ENCODE results near the gene ILK.

ILK gene

GRCh38 chr11:6586434-6587359, 16.9 kb upstream of the ILK start:
- Mint-ChIP-seq H3K27me3 (no peaks in the 10 kb centered on the region), H3K27ac (no peak overlapping the region), H3K9me3 (peaks cover 25% of the 10 kb centered on the region), H3K36me3 (peaks cover 38% of the 10 kb centered on the region), H3K4me3 (no peak overlapping the region), H3K4me1 (no peaks in the 10 kb centered on the region)
- no peak for DNase-seq
- CTCF ChIA-PET = interaction anchor here (0.8 to 1.1 kb wide), 2 partner anchors 10 to 97 kb away, joined by 3 read pairs; partner anchors contain the start of gene MRPL17

- no peaks in the 10 kb centered on the region for H3K27me3 Mint-ChIP-seq
- no peak for DNase-seq
- no peak overlapping the region for H3K27ac Mint-ChIP-seq
- H3K9me3 Mint-ChIP-seq = peaks cover 21% of the 10 kb centered on the region
- CTCF ChIA-PET = interaction anchor here (0.8 to 1.1 kb wide), 2 partner anchors 10 to 96 kb away, joined by 3 read pairs; partner anchors contain the start of gene MRPL17
- H3K36me3 Mint-ChIP-seq = peaks cover 40% of the 10 kb centered on the region
- H3K4me1 Mint-ChIP-seq = no peaks in the 10 kb centered on the region
- H3K4me3 Mint-ChIP-seq = no peak overlapping the region
Measured at GRCh38 chr11:6587360-6587953, 16.1 kb upstream of the ILK start.

GRCh38 chr11:6588018-6588417, 15.6 kb upstream of the ILK start:
- DNase-seq = no peak
- CTCF ChIA-PET = no interaction called here
- peaks cover 36% of the 10 kb centered on the region for H3K36me3 Mint-ChIP-seq

GRCh38 chr11:6594142-6594768, 9.3 kb upstream of the ILK start:
- Mint-ChIP-seq H3K9me3 (no peaks in the 10 kb centered on the region), H3K4me3 (no peak overlapping the region), H3K27me3 (no peaks in the 10 kb centered on the region), H3K36me3 (peaks cover 43% of the 10 kb centered on the region), H3K4me1 (peaks cover 12% of the 10 kb centered on the region), H3K27ac (no peak overlapping the region)
- DNase-seq = no peak
- CTCF ChIA-PET = interaction anchor here (1.1 to 2.4 kb wide), 4 partner anchors 10 to 113 kb away, joined by 3 to 9 read pairs (median 4); partner anchors contain the start of genes ARFIP2, MRPL17 and TIMM10B

More at GRCh38 chr11:6588018-6588417, 15.6 kb upstream of the ILK start:
- no peaks in the 10 kb centered on the region for H3K27me3 Mint-ChIP-seq
- peaks cover 18% of the 10 kb centered on the region for H3K9me3 Mint-ChIP-seq
- no peak overlapping the region for H3K27ac Mint-ChIP-seq
- H3K4me3 Mint-ChIP-seq = no peak overlapping the region
- H3K4me1 Mint-ChIP-seq = no peaks in the 10 kb centered on the region

GRCh38 chr11:6596239-6596877, 7.2 kb upstream of the ILK start:
- peaks cover 12% of the 10 kb centered on the region for H3K4me1 Mint-ChIP-seq
- DNase-seq = no peak
- H3K4me3 Mint-ChIP-seq = no peak overlapping the region
- peaks cover 46% of the 10 kb centered on the region for H3K36me3 Mint-ChIP-seq
- H3K27ac Mint-ChIP-seq = no peak overlapping the region
- no peaks in the 10 kb centered on the region for H3K27me3 Mint-ChIP-seq
- no peaks in the 10 kb centered on the region for H3K9me3 Mint-ChIP-seq
- CTCF ChIA-PET = interaction anchor here (0.8 to 2.0 kb wide), 3 partner anchors 9 to 65 kb away, joined by 3 to 6 read pairs (median 3); no protein-coding TSS in a partner anchor

- Mint-ChIP-seq H3K27ac (no peak overlapping the region), H3K9me3 (no peaks in the 10 kb centered on the region), H3K27me3 (no peaks in the 10 kb centered on the region), H3K36me3 (peaks cover 42% of the 10 kb centered on the region), H3K4me3 (no peak overlapping the region), H3K4me1 (peaks cover 10% of the 10 kb centered on the region)
- CTCF ChIA-PET = interaction anchor here (1.0 kb wide), 1 partner anchor 85 kb away, joined by 4 read pairs; the partner anchor contains the start of gene MRPL17
- no peak for DNase-seq
Measured at GRCh38 chr11:6598555-6598954, 5.0 kb upstream of the ILK start.

- CTCF ChIA-PET = interaction anchor here (1.0 kb wide), 1 partner anchor 84 kb away, joined by 4 read pairs; the partner anchor contains the start of gene MRPL17
- peaks cover 2% of the 10 kb centered on the region for H3K4me1 Mint-ChIP-seq
- H3K27ac Mint-ChIP-seq = no peak overlapping the region
- H3K9me3 Mint-ChIP-seq = no peaks in the 10 kb centered on the region
- H3K4me3 Mint-ChIP-seq = no peak overlapping the region
- H3K36me3 Mint-ChIP-seq = peaks cover 37% of the 10 kb centered on the region
- DNase-seq = peak; percentile 4
- H3K27me3 Mint-ChIP-seq = no peaks in the 10 kb centered on the region
Measured at GRCh38 chr11:6599449-6599848, 4.1 kb upstream of the ILK start.

- Mint-ChIP-seq H3K4me1 (no peaks in the 10 kb centered on the region), H3K36me3 (peaks cover 34% of the 10 kb centered on the region), H3K27me3 (no peaks in the 10 kb centered on the region), H3K27ac (no peak overlapping the region), H3K9me3 (no peaks in the 10 kb centered on the region), H3K4me3 (no peak overlapping the region)
- DNase-seq = peak; percentile 14
- CTCF ChIA-PET = no interaction called here
Measured at GRCh38 chr11:6599881-6600390, 3.6 kb upstream of the ILK start.

GRCh38 chr11:6601041-6601461, 2.5 kb upstream of the ILK start:
- DNase-seq = peak; percentile 16
- no peaks in the 10 kb centered on the region for H3K9me3 Mint-ChIP-seq
- H3K27me3 Mint-ChIP-seq = no peaks in the 10 kb centered on the region
- CTCF ChIA-PET = no interaction called here
- H3K4me3 Mint-ChIP-seq = no peak overlapping the region
- peaks cover 32% of the 10 kb centered on the region for H3K36me3 Mint-ChIP-seq
- H3K27ac Mint-ChIP-seq = no peak overlapping the region
- H3K4me1 Mint-ChIP-seq = no peaks in the 10 kb centered on the region

- Mint-ChIP-seq H3K36me3 (peaks cover 36% of the 10 kb centered on the region), H3K27ac (no peak overlapping the region), H3K4me1 (no peaks in the 10 kb centered on the region), H3K9me3 (no peaks in the 10 kb centered on the region), H3K4me3 (no peak overlapping the region), H3K27me3 (no peaks in the 10 kb centered on the region)
- CTCF ChIA-PET = interaction anchor here (1.2 to 7.2 kb wide), 3 partner anchors 70 to 223 kb away, joined by 3 to 66 read pairs (median 19); partner anchors contain the start of gene MRPL17
- DNase-seq = peak; percentile 14
Measured at GRCh38 chr11:6602096-6602940, 1.3 kb upstream of the ILK start.

- peak; percentile 72 for DNase-seq
- Mint-ChIP-seq H3K4me1 (no peaks in the 10 kb centered on the region), H3K27ac (no peak overlapping the region), H3K27me3 (no peaks in the 10 kb centered on the region), H3K9me3 (no peaks in the 10 kb centered on the region), H3K36me3 (peaks cover 42% of the 10 kb centered on the region), H3K4me3 (no peak overlapping the region)
- CTCF ChIA-PET = interaction anchor here (0.8 to 7.2 kb wide), 20 partner anchors 9 to 225 kb away, joined by 3 to 66 read pairs (median 4); partner anchors contain the start of genes MRPL17, TAF10 and TPP1
Measured at GRCh38 chr11:6604081-6604626, 580 bp downstream of the ILK start.

- CTCF ChIA-PET = interaction anchor here (0.8 to 7.2 kb wide), 18 partner anchors 8 to 226 kb away, joined by 3 to 66 read pairs (median 4); partner anchors contain the start of genes MRPL17, TAF10 and TPP1
- no peaks in the 10 kb centered on the region for H3K27me3 Mint-ChIP-seq
- peak; percentile 9 for DNase-seq
- no peak overlapping the region for H3K27ac Mint-ChIP-seq
- H3K4me3 Mint-ChIP-seq = no peak overlapping the region
- H3K4me1 Mint-ChIP-seq = peaks cover 5% of the 10 kb centered on the region
- no peaks in the 10 kb centered on the region for H3K9me3 Mint-ChIP-seq
- H3K36me3 Mint-ChIP-seq = peaks cover 42% of the 10 kb centered on the region
Measured at GRCh38 chr11:6604790-6605189, 1.2 kb downstream of the ILK start.

Measured in activated naive CD4-positive, alpha-beta T cell treated with anti-CD3 and anti-CD28 coated beads, Interleukin-2, amount 10 ng/mL, durations not matched to agents 7 days and 5 days (primary cell).